T-helper 2 cell treated with Interferon-gamma antibody and Interleukin-4, amounts not matched to agents 5 μg/mL and 100 μg/mL, for 36 hours (primary cell): Measurements from ENCODE around the gene SOX2.

ENCODE experiments used
- DNase-seq: peaks from one replicate; pipeline ENCODE4 v3.0.0; 2021; ENCODE audit warnings: low spot score
- H3K27ac Mint-ChIP-seq: one replicate; pipeline ENCODE4 v1.8.0; 2021; ENCODE audit warnings: mild to moderate bottlenecking, mixed read lengths
- H3K27me3 Mint-ChIP-seq: one replicate; pipeline ENCODE4 v1.8.0; 2021; ENCODE audit warnings: low read depth, mixed read lengths
- H3K36me3 Mint-ChIP-seq: one replicate; pipeline ENCODE4 v1.8.0; 2021; ENCODE audit warnings: low read depth, mixed read lengths
- H3K4me1 Mint-ChIP-seq: one replicate; pipeline ENCODE4 v1.8.0; 2021; ENCODE audit warnings: low read depth, mixed read lengths
- H3K4me3 Mint-ChIP-seq: one replicate; pipeline ENCODE4 v1.8.0; 2022; ENCODE audit warnings: mild to moderate bottlenecking, moderate library complexity, mixed read lengths
- H3K9me3 Mint-ChIP-seq: one replicate; pipeline ENCODE4 v1.8.0; 2021; ENCODE audit warnings: mixed read lengths

SOX2 gene

GRCh38 chr3:181711325-181712135 is at the start of gene SOX2:
SOX2 (plus strand) TSS chr3:181711925; CDS start chr3:181712361, 436 bp downstream.
- Mint-ChIP-seq H3K4me3 (no peak within 1 kb of the TSS), H3K4me1 (peaks cover 6% of the 10 kb centered on the region), H3K9me3 (no peaks in the 10 kb centered on the region), H3K27me3 (peaks cover 70% of the 10 kb centered on the region), H3K36me3 (peaks cover 2% of the 10 kb centered on the region), H3K27ac (peak within 1 kb of the TSS; percentile 52)
- no peak for DNase-seq

- no peak for DNase-seq
- Mint-ChIP-seq H3K4me3 (no peak overlapping the region), H3K27ac (no peak overlapping the region), H3K27me3 (no peaks in the 10 kb centered on the region), H3K36me3 (no peaks in the 10 kb centered on the region), H3K9me3 (peaks cover under 1% of the 10 kb centered on the region), H3K4me1 (no peaks in the 10 kb centered on the region)
These were observed 28.2 kb upstream of the SOX2 start for GRCh38 chr3:181683563-181683962.

GRCh38 chr3:181687190-181687589 is 24.5 kb upstream of the SOX2 start:
- no peaks in the 10 kb centered on the region for H3K9me3 Mint-ChIP-seq

DNA sequence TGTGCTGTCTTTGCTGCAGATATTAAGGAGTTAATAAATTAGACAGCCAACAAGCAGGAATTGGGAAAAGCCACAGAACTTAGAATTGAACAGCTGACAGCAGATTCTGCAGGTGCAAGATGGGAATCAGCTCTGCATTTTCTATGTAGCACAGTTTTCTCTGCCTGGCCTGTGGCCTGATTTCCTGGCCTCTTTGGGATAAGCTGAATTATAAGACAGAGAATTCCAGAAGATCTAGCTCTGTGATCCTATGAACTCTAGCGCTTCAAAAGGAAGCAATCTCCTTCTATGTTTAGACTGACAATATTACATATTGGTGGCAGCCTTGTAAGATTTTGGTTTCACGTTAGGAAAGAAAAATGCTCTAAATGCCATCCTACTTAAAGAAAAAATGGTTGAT is 24.0 kb upstream of the SOX2 start:
- Mint-ChIP-seq H3K9me3 (no peaks in the 10 kb centered on the region), H3K27ac (no peak overlapping the region), H3K27me3 (peaks cover 13% of the 10 kb centered on the region), H3K4me3 (no peak overlapping the region), H3K36me3 (no peaks in the 10 kb centered on the region), H3K4me1 (no peaks in the 10 kb centered on the region)
- no peak for DNase-seq

More at GRCh38 chr3:181687190-181687589, 24.5 kb upstream of the SOX2 start:
- no peaks in the 10 kb centered on the region for H3K36me3 Mint-ChIP-seq
- no peak overlapping the region for H3K27ac Mint-ChIP-seq
- H3K4me1 Mint-ChIP-seq: no peaks in the 10 kb centered on the region
- DNase-seq: no peak
- H3K27me3 Mint-ChIP-seq: peaks cover 10% of the 10 kb centered on the region
- H3K4me3 Mint-ChIP-seq: no peak overlapping the region

GRCh38 chr3:181689546-181689945 is 22.2 kb upstream of the SOX2 start:
- Mint-ChIP-seq H3K36me3 (no peaks in the 10 kb centered on the region), H3K27ac (no peak overlapping the region), H3K27me3 (peaks cover 24% of the 10 kb centered on the region), H3K9me3 (no peaks in the 10 kb centered on the region), H3K4me3 (no peak overlapping the region), H3K4me1 (no peaks in the 10 kb centered on the region)
- DNase-seq: no peak

DNA sequence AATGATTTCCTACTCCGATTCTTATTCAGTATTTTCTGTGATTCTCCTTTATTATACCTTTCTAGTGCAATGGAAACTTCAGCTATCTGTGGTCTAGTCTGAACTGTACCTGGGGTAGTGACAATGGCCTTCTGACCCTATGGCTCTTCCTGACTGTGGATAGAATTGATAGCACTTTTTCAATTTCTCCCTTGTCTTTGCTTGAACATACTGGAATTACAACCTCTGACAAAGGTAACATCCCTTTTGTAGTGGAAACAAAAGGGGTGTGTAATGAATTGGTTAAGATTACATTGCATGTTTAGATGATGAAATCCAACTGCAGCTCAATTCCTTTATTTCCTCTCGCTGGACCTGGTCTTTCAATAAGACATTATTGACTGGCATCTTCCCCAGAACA is 21.0 kb upstream of the SOX2 start:
- no peak overlapping the region for H3K27ac Mint-ChIP-seq
- no peaks in the 10 kb centered on the region for H3K9me3 Mint-ChIP-seq
- DNase-seq: no peak
- no peak overlapping the region for H3K4me3 Mint-ChIP-seq
- peaks cover 2% of the 10 kb centered on the region for H3K4me1 Mint-ChIP-seq
- no peaks in the 10 kb centered on the region for H3K36me3 Mint-ChIP-seq
- H3K27me3 Mint-ChIP-seq: peaks cover 33% of the 10 kb centered on the region

GRCh38 chr3:181691901-181692300 is 19.8 kb upstream of the SOX2 start:
- Mint-ChIP-seq H3K4me3 (no peak overlapping the region), H3K27ac (no peak overlapping the region), H3K9me3 (no peaks in the 10 kb centered on the region), H3K36me3 (no peaks in the 10 kb centered on the region), H3K27me3 (peaks cover 41% of the 10 kb centered on the region), H3K4me1 (peaks cover 6% of the 10 kb centered on the region)
- DNase-seq: no peak

GRCh38 chr3:181692311-181693145 is 19.2 kb upstream of the SOX2 start:
- Mint-ChIP-seq H3K4me3 (no peak overlapping the region), H3K9me3 (no peaks in the 10 kb centered on the region), H3K27me3 (peaks cover 47% of the 10 kb centered on the region), H3K4me1 (peaks cover 6% of the 10 kb centered on the region), H3K27ac (no peak overlapping the region), H3K36me3 (no peaks in the 10 kb centered on the region)
- DNase-seq: no peak

GRCh38 chr3:181693280-181693679 is 18.4 kb upstream of the SOX2 start:
- DNase-seq: no peak
- Mint-ChIP-seq H3K9me3 (no peaks in the 10 kb centered on the region), H3K4me1 (peaks cover 6% of the 10 kb centered on the region), H3K27ac (no peak overlapping the region), H3K36me3 (no peaks in the 10 kb centered on the region), H3K4me3 (no peak overlapping the region), H3K27me3 (peaks cover 55% of the 10 kb centered on the region)

DNA sequence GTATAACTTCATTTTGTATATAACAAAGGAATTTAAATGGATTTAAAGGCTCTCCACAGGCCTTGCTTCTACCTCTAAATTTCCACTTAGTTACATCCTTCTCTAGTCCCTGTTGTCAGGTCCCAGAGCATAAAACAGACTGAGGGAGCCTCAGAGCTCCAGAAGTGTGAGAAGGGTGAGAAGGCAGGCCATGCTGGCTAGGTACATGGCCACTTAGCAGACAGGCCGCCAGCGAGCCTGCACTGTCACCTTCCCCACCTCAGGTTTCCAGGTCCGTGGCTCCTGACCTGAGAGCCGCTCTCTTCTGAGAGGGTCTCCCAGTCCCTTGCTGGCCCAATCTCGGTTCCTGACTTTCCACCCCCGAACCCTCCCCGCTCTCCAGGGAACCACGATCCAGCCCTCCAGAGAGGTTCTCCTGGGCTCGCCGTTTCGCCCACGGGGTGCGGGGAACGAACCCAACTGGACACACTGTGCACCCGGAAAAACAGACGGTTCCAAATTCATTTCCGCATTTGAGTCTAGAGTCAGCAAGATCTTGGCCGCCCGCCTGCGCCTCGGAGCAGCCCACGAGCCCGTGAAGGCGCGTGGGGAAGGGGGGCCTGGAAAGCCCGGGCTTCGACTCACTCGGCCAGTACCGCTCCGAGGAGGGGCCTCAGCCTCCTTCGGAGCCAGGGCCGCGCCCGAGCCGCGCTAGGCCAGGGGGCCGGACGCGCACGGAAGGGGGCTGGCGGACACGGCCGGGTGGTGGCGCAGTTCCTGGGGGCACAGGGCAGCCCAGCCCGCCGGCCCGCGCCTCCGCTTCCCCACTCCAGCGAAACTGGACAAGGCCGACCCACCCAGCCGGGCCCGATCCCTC is 16.7 kb upstream of the SOX2 start:
- Mint-ChIP-seq H3K36me3 (no peaks in the 10 kb centered on the region), H3K9me3 (no peaks in the 10 kb centered on the region), H3K4me3 (no peak overlapping the region), H3K4me1 (peaks cover 6% of the 10 kb centered on the region), H3K27ac (no peak overlapping the region), H3K27me3 (peaks cover 69% of the 10 kb centered on the region)
- DNase-seq: no peak

DNA sequence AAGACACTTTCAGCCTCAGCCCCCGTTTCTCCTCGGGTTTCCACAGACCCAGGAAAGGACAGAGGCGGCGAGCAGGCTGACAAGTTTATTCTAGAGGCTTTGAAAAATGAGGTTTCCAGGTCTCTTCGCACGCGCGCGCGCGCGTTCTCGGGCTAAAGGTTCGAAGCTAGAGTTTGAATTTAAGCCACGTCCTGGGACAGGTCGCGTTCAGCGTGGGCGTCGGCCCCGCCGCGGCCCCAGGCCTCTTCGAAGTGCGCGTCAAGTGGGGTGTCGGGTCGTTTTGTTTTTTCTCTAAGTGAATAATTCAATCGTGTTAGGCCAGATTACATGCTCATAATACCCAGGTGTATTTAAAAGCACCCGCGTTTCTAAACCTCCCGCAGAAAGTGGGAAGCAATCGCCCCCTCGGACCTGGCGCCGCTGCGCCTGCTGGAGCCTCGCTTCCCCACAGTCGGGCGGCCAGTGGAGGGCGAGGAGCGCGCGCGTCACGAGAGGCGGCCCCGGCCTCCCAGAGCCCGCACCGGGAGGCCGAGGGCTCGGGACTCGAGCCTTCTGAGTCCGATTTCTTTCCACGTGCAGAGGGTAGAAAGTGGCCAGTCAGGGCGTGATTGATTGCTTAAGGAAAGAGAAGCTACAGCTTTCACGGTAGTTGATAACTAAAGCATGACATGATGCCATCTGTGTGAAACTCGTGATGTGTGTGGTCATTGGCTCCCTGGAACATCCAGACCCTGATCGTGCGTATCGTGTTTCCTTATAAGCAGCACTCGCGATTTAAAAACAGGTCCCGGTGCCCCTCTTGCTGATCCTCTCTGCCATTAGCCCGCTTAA is 15.8 kb upstream of the SOX2 start:
- peak overlapping the region; percentile 60 for H3K4me3 Mint-ChIP-seq
- peaks cover 14% of the 10 kb centered on the region for H3K4me1 Mint-ChIP-seq
- H3K27me3 Mint-ChIP-seq: peaks cover 75% of the 10 kb centered on the region
- H3K36me3 Mint-ChIP-seq: no peaks in the 10 kb centered on the region
- no peak for DNase-seq
- no peaks in the 10 kb centered on the region for H3K9me3 Mint-ChIP-seq
- no peak overlapping the region for H3K27ac Mint-ChIP-seq

- DNase-seq: no peak
- H3K9me3 Mint-ChIP-seq: no peaks in the 10 kb centered on the region
- peak overlapping the region; percentile 21 for H3K27ac Mint-ChIP-seq
These were observed 15.0 kb upstream of the SOX2 start for GRCh38 chr3:181696626-181697230.

More at GRCh38 chr3:181696626-181697230, 15.0 kb upstream of the SOX2 start:
- H3K36me3 Mint-ChIP-seq: no peaks in the 10 kb centered on the region
- H3K4me1 Mint-ChIP-seq: peaks cover 14% of the 10 kb centered on the region
- peaks cover 82% of the 10 kb centered on the region for H3K27me3 Mint-ChIP-seq
- no peak overlapping the region for H3K4me3 Mint-ChIP-seq
